Measurements from ENCODE around the gene SLC17A4.
"Not testable (repeated sequence)": the region's sequence is repeated elsewhere in the genome, so short reads cannot be mapped to it uniquely, and the experiment has no call there.

The SLC17A4 gene

DNA sequence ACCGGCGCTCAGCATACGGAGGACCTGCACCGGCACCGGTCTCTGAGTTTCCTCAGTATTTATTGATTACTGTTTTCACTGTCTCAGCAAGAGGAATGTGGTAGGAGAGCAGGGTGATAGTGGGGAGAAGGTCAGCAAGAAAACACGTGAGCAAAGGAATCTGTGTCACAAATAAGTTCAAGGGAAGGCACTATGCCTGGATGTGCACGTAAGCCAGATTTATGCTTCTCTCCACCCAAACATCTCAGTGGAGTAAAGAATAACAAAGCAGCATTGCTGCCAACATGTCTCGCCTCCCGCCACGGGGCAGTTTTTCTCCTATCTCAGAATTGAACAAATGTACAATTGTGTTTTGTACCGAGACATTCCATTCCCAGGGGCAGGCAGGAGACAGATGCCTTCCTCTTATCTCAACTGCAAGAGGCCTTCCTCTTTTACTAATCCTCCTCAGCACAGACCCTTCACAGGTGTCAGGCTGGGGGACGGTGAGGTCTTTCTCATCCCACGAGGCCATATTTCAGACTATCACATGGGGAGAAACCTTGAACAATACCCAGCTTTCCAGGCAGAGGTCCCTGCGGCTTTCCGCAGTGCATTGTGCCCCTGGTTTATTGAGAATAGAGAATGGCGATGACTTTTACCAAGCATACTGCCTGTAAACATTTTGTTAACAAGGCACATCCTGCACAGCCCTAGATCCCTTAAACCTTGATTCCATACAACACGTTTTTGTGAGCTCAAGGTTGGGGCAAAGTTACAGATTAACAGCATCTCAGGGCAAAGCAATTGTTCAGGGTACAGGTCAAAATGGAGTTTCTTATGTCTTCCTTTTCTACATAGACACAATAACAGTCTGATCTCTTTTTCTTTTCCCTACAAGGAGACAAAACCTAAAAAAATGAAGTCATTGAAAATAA is 5.7 kb upstream of the SLC17A4 start:
- in situ Hi-C loops (cut with HindIII; ENCODE audit: low sequenced_read_pairs): not testable (repeated sequence)

DNA sequence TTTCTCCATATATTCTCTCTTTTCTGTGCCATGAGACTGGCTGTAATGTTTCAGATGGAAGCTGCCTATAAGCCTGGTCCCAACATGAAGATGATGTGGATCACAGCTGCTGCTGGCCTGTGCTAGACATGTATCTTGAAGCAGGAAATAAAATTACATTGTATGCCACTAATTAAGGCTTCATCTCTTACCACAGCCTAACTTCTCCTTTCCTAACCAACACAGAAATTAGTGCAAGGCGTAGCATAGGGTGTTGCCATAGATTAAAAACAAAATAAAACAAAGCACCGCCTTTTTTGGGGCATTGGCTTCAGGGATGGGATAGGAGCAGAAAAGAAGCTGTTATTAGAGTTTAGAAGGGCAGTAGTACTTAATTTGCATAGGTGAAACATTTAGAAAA is 4.7 kb upstream of the SLC17A4 start:
- in situ Hi-C loops (cut with HindIII; ENCODE audit: low sequenced_read_pairs): no loop called here

DNA sequence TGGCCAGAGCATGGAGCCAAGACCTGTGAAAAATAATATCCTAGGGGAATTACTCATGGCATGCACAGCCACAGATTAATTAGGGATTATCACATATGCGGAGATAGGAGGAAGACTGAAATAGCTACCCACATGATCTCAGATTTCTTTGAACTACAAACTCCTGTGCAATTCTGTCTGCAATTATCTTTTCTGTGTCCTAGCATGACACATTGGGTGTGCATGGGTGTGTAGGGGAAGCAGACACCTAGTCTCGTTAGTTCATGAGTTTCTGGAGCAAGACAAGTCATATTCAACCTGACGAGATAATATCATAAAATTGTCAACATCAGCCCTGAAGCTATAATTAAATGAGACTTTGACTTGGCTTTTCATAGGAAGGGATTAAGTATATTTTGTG is 3.6 kb upstream of the SLC17A4 start:
- in situ Hi-C loops (cut with HindIII; ENCODE audit: low sequenced_read_pairs): no loop called here

DNA sequence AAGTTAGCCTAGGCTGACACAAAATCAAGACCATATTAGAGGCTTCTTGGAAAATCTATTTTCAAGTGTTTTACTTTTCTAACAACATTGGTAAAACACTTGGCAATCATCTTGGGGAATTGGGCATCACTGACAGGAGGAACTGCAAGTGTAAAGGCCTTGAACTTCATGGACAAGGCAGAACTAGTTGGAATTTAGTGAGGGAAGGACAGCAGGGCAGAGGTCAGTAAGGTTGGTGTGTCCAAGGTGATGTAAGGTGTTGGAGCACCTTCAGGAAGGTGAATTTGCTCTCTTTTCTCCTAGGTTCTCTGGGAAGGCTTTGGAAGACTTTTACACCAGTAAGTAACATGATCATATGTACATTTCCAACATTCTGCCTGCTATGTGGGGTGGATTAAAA is 1.5 kb upstream of the SLC17A4 start:
- in situ Hi-C loops (cut with HindIII; ENCODE audit: low sequenced_read_pairs): no loop called here

DNA sequence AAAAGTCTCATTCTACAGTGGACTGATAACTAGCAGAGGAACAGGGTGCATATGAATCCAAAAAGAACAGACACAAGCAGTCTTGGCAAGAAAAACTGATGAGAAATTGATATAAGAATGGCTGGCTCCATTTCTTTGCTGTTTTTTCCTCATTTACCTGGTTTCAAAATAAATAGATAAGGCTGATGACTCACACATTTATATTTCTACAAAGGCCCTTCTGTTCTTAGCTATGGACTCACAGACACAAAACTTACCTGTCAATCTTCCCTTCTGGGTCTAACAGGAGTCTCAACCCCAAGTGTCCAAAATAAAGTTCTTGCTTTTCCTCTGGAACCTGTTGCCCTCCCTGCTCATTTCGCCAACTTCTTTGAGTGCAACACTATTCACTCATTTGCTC is 941 bp downstream of the SLC17A4 start:
- in situ Hi-C loops (cut with HindIII; ENCODE audit: low sequenced_read_pairs): no loop called here

DNA sequence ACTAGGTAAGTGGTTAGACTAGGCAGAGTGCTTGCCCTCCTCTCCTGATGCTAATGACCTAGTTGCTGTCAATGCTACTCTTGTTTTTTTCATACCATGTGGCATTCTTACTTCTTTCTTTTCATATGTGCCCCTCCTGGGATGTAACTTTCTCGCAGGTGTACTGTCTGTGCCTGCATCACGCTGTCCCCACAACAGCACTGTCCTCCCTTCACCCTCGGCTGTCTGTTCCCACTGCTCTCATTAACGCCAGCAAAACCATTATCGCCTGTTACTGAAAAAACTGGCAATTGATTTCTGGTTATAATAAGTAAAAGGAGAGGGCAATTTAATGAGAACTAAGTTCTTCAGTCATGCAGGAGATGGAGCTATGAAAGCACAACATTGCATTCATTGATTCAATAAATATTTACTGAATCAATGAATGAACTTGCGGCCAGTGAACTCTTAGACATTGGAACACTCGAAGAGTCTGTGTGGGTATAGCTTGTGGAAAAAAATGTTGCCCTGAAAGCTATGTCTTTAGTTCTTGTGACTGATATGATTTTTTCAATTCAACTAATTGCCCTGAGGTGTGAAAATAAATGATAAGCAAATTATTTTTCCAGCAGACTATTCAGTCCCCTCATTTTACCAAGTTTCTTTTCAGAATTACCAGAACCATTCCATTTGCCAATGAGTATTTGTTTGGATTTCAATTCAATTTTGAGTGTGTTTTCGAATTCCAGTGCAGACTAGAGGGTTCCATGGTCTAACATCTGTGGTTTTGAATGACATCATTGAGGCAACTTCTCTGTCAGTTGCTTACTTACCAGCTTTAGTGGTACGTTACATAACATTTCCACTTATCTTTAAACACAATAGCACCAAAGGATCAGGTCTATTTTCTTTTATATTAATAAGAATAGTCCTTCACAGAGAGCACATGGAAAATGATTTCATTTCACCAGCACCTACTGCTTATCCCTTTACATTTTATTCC is 2.1 kb downstream of the SLC17A4 start:
- in situ Hi-C loops (cut with HindIII; ENCODE audit: low sequenced_read_pairs): no loop called here

DNA sequence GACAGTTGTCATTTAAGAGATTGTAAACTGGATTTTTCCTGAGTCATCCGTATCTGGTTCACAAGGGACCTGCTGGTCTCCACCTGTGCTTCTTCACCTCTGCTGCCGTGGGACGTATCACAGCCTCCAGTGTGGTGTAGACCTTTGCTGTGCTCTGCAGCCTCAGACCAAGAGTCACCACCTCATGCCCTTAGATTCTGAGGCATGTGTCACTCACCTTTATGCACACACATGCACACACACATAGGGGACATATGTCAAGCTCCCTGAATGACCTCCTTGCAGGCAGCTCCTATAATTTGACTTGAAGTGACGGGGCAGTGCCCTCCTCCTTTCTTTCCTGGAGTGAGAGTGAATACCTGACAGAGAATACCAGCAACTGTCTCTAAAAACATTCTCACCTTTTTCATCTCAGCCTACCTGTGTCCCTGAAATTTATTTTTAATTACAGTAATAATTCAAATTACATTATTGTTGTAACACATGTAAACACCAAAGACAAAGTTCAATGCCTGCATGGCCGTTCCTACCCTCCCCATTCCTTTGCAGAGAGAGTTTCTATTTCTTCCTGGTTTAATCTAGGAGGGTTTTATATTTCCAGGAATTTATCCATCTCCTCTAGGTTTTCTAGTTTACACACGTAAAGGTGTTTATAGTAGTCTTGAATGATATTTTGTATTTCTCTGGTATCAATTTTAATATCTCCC is 3.5 kb downstream of the SLC17A4 start:
- in situ Hi-C loops (cut with HindIII; ENCODE audit: low sequenced_read_pairs): no loop called here

DNA sequence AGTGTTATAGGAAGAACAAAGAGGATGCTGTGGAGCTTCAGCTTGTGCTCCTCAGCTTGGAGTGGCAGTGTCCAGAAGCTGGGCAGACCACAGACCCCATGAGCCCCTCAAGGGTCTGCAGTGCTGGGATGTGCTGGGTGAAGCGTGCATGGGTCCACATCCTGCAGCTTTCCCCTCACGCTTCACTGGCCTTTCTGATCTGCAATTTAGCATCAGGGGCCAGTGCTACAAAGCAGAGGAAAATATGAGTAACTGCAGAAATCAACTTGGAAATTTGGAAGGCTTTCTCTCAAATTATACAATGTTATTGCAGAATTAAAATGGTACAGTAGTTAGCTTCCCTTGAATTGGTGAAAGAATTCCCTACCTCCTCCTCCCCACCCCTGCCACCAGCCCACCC is 10.1 kb downstream of the SLC17A4 start:
- in situ Hi-C loops (cut with HindIII; ENCODE audit: low sequenced_read_pairs): no loop called here

DNA sequence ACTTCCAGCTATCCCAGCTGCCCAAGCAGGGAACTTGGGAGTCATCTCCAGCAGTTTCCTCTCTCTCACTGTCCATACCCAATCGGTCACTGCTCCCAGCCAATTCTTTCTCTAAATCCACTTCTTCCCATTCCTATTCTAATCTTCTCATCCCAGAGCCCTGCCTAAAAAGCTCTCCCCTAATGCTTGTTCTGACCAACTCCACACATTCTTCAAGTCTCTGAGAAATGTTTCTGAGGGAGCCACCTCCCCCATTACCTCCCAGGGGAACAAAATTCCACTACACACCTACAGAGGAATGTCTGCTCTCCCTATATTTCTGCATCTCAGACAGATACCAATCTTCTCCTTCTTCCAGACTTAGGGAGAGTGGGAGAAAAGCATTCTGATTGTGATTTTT is 14.0 kb downstream of the SLC17A4 start:
- in situ Hi-C loops (cut with HindIII; ENCODE audit: low sequenced_read_pairs): no loop called here

DNA sequence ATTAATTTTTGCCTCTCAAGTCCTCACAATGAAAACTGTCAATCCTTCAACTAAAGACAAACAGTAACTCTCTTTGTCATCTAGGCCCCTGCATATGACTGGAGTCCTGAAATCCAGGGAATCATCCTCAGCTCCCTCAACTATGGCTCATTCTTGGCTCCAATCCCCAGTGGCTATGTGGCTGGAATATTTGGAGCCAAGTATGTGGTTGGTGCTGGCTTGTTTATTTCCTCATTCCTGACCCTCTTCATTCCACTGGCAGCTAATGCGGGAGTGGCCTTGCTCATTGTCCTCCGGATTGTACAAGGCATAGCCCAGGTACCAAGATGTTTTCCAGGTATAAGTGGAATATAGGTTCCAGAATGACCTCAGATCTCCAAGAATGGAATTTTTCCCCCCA is 15.4 kb downstream of the SLC17A4 start:
- in situ Hi-C loops (cut with HindIII; ENCODE audit: low sequenced_read_pairs): no loop called here

DNA sequence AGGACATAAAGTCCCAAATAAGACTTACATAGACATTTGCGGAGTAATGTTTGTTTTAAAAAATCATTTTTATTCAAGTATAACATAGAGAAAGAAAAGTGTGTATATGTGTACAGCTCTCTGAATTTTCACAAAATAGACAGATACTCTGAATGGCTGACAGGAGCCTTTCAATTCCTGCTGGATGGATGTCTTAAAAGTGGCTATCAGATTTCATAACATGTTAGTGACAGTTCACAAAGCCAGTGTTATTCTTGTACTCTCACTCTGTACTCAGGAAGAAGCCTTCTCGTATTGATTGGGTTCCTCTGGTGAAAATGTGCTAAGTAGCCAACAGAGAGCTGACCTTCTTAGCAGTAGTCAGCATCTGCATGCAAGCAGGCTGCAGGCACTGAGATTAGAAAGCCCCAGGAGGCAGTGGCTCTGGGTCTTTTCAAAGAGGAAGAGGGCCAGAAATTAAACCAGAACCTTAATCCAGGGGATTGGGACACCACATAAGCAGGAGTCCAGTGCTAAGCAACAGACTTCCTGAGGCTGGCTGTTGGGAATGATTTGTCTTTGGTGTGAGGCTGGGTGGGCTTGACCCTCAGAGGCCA is 19.7 kb downstream of the SLC17A4 start:
- in situ Hi-C loops (cut with HindIII; ENCODE audit: low sequenced_read_pairs): no loop called here

DNA sequence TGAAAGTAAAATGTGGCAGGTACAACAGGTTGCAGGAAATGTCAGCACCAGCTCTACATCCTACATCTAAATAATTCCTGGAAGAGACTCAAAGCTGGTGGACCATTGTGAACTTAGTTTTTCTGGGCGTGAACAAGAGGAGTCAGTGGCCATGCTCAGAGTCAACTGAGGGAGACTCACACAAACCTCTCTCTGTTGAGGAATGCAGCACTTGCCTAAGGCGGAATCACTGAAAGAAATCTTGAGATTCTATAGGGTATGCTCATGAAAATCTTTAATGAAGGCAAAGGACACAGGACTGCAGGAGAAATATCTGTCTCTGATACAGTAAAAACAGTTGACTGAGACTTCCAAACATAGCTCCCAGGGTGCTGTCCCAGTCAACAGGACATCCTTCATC is 22.5 kb downstream of the SLC17A4 start:
- in situ Hi-C loops (cut with HindIII; ENCODE audit: low sequenced_read_pairs): no loop called here

DNA sequence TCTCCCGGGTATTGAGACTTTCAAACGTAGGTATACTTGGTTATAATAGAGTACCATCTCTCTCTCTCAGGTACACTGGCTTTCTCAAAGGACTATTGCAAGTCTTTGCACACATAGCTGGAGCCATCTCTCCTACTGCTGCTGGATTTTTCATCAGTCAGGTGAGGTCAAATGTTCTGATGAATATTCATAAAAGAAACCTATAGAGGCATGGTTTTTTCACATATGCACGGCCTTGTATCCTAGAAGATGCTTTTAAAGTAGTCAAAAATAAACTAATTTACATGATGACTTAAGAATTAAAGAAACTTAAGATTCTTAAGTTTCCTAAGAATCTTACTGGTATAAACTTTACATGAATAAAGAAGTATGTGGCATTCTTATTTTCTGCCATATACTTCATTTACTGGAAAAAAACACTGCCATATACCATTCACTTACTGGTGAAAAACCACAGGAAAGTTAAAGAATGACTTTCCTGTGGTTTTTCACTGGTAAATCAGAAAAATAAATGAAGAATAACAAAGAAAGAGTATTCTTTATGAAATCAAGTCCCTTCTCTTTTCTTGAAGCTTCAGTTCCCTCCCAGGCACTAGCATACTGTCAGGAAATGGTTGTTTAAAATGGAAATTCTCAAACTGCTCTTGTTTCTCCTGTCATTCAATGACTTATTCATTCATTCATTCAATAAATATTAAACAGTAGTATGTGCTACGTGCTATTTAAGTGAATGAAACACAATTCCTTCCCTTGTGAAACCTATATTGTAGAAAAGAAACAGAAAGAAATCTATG is 23.5 kb downstream of the SLC17A4 start:
- in situ Hi-C loops (cut with HindIII; ENCODE audit: low sequenced_read_pairs): no loop called here

DNA sequence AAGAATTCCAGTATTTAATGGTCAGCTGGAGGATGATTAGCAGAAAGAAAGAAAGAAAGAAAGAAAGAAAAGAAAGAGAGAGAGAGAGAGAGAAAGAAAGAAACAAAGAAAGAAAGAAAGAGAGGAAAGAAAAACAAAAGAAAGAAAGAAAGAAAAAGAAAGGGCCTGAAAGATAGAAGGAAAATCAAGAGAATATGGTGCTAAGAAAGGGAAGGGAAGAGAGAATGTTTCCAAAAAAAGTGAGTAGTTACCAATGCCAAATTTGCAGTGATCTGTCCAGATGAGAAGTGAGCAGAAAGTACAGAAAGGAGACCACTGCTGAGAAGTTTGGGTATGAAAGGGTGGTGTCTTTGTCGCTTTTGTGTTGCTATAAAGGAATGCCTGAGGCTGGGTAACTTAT is 26.6 kb downstream of the SLC17A4 start:
- in situ Hi-C loops (cut with HindIII; ENCODE audit: low sequenced_read_pairs): loop anchor here (5.0 kb wide), 1 partner anchor 51 kb away; the partner anchor contains the start of gene SLC17A1

DNA sequence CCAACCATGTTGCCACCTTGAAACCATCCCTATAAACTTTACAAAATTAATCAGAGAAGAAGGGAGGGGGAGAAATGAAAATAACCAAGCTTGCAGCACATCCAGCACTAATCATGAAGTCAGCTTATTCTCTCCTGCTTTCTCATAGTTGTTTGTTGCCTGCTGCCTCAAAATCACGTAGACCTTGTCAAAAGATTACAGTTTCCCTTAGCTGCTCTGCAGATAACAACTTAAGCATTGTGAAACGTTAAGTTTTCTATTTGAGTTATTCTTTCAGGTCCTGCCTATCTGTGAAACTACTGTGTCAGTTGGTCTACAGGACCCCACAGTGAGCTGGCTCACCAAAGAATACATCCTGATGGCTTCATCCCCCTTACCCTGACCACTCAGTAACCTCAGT is 32.9 kb downstream of the SLC17A4 start:
- in situ Hi-C loops (cut with HindIII; ENCODE audit: low sequenced_read_pairs): no loop called here

DNA sequence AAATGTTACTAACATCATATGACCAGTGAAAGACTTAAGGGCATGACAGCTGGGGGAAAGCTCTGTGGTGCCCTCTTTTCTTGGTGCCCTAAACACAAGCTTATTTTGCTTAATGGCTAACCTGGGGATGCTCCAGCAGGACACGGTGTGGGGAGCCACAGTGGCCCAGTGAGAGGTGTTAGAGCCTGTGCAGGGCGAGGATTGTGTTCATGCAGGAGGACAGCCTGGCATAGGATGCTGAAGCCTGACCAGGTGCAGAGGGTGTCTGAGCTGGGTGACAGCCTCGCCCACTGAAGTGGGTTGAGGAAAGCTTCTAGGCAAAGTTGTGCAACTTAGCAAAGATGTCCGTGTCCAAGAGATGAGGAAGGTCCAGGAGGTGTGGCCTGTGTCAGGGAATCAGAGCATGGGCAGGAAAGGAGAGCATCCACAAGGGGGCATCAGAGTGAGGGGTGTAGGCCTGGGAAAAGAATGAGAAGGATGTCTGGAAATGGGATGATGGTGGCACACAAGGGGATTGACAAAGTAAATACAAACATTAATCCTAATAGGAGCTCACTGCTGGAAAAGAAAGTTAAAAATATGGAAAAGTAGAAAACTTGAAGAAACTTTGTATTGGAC is 33.9 kb downstream of the SLC17A4 start:
- in situ Hi-C loops (cut with HindIII; ENCODE audit: low sequenced_read_pairs): no loop called here

DNA sequence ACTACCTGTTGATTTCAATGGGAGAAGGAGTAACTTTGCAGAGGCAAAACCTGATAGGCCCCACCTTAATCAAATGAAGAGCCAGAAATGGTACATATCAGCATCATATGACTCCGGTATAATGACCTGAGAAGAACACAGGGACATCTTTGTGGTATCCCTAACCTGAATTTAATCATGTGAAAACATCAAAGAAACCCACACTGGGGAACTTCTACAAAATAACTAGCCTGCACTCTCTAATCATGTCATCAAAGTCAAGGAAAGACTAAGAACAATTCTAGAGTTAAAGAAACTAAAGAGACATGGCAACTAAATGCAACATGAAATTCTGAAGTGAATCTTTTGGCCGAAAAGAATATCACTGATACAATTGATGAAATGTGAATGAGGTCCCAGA is 34.9 kb downstream of the SLC17A4 start:
- in situ Hi-C loops (cut with HindIII; ENCODE audit: low sequenced_read_pairs): no loop called here

DNA sequence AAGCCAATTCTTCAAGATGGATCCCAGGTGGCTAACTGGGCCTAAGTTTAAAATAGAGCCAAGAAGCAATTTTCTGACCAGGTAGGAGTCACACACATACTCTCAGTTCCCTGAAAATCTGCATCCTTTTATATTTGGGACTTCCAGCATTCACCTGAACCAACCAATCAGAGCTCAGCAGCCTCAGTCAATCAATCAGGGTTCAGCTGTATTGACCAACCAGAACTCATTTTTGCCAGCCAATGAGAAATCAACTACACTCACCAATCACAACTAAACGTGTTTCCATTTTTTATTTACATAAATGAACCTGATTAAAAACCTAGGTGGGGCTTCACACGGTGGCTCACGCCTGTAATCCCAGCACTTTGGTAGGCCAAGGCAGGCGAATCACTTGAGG is 37.5 kb downstream of the SLC17A4 start:
- in situ Hi-C loops (cut with HindIII; ENCODE audit: low sequenced_read_pairs): no loop called here

DNA sequence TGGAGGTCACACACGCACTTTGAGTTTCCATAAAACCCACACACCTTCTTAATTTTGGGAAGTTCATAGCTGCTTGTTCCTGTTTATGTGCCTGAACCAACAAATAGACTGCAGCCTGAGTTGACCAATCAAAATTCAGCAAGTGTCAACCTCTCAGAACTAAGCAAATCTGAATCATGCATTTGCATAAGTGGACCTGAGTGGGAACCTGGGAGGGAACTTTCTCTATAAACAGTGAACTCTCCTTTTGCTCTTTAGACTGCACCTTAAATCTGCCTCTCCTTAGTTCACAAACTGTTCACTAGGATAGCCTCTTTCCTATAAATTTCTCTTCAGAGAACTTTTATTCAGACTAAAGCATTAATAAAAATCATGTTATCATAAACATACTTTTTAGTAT is 39.4 kb downstream of the SLC17A4 start:
- in situ Hi-C loops (cut with HindIII; ENCODE audit: low sequenced_read_pairs): no loop called here

Data from endothelial cell of hepatic sinusoid (primary cell).